HCT116 (cell line): ENCODE data around the gene LIPK. TPM values are rescaled to one million over a fixed set of nuclear protein-coding genes. Genes with fewer than 3 reads are reported as not detected.
A peak's percentile ranks its signal among the peaks of the same experiment; 100 is the strongest.

ENCODE experiments used
- ATAC-seq: fragments of 200-7000 bp; cut with Tn5 transposase; 2 replicates; pipeline ENCODE4 v1.9.1; 2020; ENCODE audit warnings: mild to moderate bottlenecking, moderate library complexity
- BruUV-seq: library from RNA; stranded (reverse); fragments of 400-500 nt; replicated peaks from 2 replicates; lab custom pipeline; 2021; lab: Mats Ljungman, UMichigan
- CTCF ChIA-PET: fragments of 300-600 bp; sonication (Branson Sonifier 250); formaldehyde crosslinking; loops from one replicate; lab custom pipeline; 2021; ENCODE audit warnings: antibody characterized with exemption; lab: Charles Lee
- POLR2A ChIA-PET: fragments of 300-600, 350-600 bp; sonication (Branson Sonifier 250); formaldehyde crosslinking; loops from one replicate; lab custom pipeline; 2021; ENCODE audit warnings: antibody characterized with exemption; lab: Charles Lee
- RAD21 ChIA-PET, 2 experiments: fragments of 300-600 bp; sonication (Branson Sonifier 250); formaldehyde crosslinking; loops; one replicate each; lab custom pipeline; 2023; ENCODE audit warnings: low total read pairs in 2 of 2; ENCODE audit not compliant: uncharacterized antibody in 2 of 2, unreplicated experiment in 2 of 2, low non-redundant PET in 1 of 2; lab: Charles Lee
- DNase-seq: peaks from one replicate; pipeline ENCODE4 v3.0.0-alpha.2; 2010; ENCODE audit warnings: low read depth, low spot score
- H2AFZ ChIP-seq: fragments of 200-600 bp; shearing (Covaris generic), sonication (generic); 2 replicates; pipeline ENCODE4 v1.6.1; 2017; ENCODE audit warnings: low read depth, mixed run types, mixed read lengths, antibody characterized with exemption, low read length; ENCODE audit not compliant: poor library complexity, severe bottlenecking
- H3K27ac ChIP-seq: 2 replicates; pipeline ENCODE4 v1.5.1; 2012; ENCODE audit warnings: low read depth, low read length
- H3K27me3 ChIP-seq: fragments of 200-600 bp; sonication (generic); 2 replicates; pipeline ENCODE4 v1.6.1; 2016; ENCODE audit warnings: mixed run types, low read length, mixed read lengths; ENCODE audit not compliant: insufficient read depth
- H3K36me3 ChIP-seq, 2 experiments: fragments of 200-500 bp in 1 of 2; fragments of 200-600 bp in 1 of 2; sonication (Bioruptor generic) in 1 of 2; sonication (generic) in 1 of 2; 2 replicates each; pipeline versions ENCODE4 v1.5.1 to v1.6.1; 2014 to 2016; ENCODE audit warnings: low read length in 2 of 2, inconsistent platforms in 1 of 2, mixed read lengths in 1 of 2, mixed run types in 1 of 2; ENCODE audit not compliant: insufficient read depth in 2 of 2, control insufficient read depth in 1 of 2
- H3K4me1 ChIP-seq, 2 experiments: fragments of 200-600 bp in 1 of 2; sonication (generic) in 1 of 2; 2 replicates each; pipeline versions ENCODE4 v1.5.1 to v1.6.1; 2012 to 2017; ENCODE audit warnings: low read length in 2 of 2, inconsistent platforms in 1 of 2, mild to moderate bottlenecking in 1 of 2, mixed read lengths in 1 of 2, mixed run types in 1 of 2, moderate library complexity in 1 of 2; ENCODE audit not compliant: insufficient read depth in 2 of 2, control insufficient read depth in 1 of 2
- H3K4me2 ChIP-seq: fragments of 200-600 bp; sonication (generic); 2 replicates; pipeline ENCODE4 v1.6.1; 2017; ENCODE audit warnings: mixed run types, low read length, mixed read lengths
- H3K4me3 ChIP-seq, 2 experiments: fragments of 200-600 bp in 1 of 2; sonication (generic) in 1 of 2; replicated peaks in 1 of 2; 2 replicates each; pipeline ENCODE4 v1.5.1; 2011 to 2016; ENCODE audit warnings: low read length in 2 of 2, control low read depth in 1 of 2, low read depth in 1 of 2, mild to moderate bottlenecking in 1 of 2, mixed read lengths in 1 of 2, mixed run types in 1 of 2
- H3K79me2 ChIP-seq: fragments of 200-600 bp; sonication (generic); 2 replicates; pipeline ENCODE4 v1.6.1; 2017; ENCODE audit warnings: mild to moderate bottlenecking, mixed run types, low read length, moderate library complexity, mixed read lengths; ENCODE audit not compliant: insufficient read depth
- H3K9ac ChIP-seq: fragments of 200-600 bp; sonication (generic); 2 replicates; pipeline ENCODE4 v1.6.1; 2016; ENCODE audit warnings: low read length, mixed read lengths
- H3K9me2 ChIP-seq: fragments of 200-600 bp; sonication (generic), shearing (Covaris generic); 2 replicates; pipeline ENCODE4 v1.6.1; 2017; ENCODE audit warnings: mixed run types, mild to moderate bottlenecking, moderate library complexity; ENCODE audit not compliant: insufficient read depth
- H3K9me3 ChIP-seq, 2 experiments: fragments of 200-500 bp in 1 of 2; fragments of 200-600 bp in 1 of 2; sonication (Bioruptor generic) in 1 of 2; sonication (generic) in 1 of 2; 2 replicates each; pipeline ENCODE4 v1.6.1; 2014 to 2017; ENCODE audit warnings: low read length in 2 of 2, mixed read lengths in 2 of 2, inconsistent platforms in 1 of 2, low read depth in 1 of 2, mild to moderate bottlenecking in 1 of 2, mixed run types in 1 of 2, moderate library complexity in 1 of 2; ENCODE audit not compliant: control insufficient read depth in 1 of 2, insufficient read depth in 1 of 2
- H4K20me1 ChIP-seq: fragments of 200-600 bp; sonication (generic), shearing (Covaris generic); 2 replicates; pipeline ENCODE4 v1.6.1; 2017; ENCODE audit warnings: mixed run types, mild to moderate bottlenecking, moderate library complexity; ENCODE audit not compliant: insufficient read depth
- CEBPB ChIP-seq: IDR thresholded peaks from 2 replicates; pipeline ENCODE4 v1.6.1; 2012; ENCODE audit warnings: low read depth
- EGR1 ChIP-seq: IDR thresholded peaks from 2 replicates; pipeline ENCODE4 v1.6.1; 2012; ENCODE audit warnings: low read depth
- EZH2 ChIP-seq: fragments of 200-600 bp; sonication (generic); IDR thresholded peaks from 2 replicates; pipeline ENCODE4 v1.6.1; 2017; ENCODE audit warnings: antibody characterized with exemption, mixed run types
- FOSL1 ChIP-seq: IDR thresholded peaks from 2 replicates; pipeline ENCODE4 v1.6.1; 2012; ENCODE audit warnings: low read depth
- JUND ChIP-seq: IDR thresholded peaks from 2 replicates; pipeline ENCODE4 v1.6.1; 2012
- MAX ChIP-seq: IDR thresholded peaks from 2 replicates; pipeline ENCODE4 v1.6.1; 2012
- POLR2A ChIP-seq: IDR thresholded peaks from 2 replicates; pipeline ENCODE4 v1.7.0; 2011; ENCODE audit warnings: borderline replicate concordance; ENCODE audit not compliant: insufficient read depth, insufficient read length; ENCODE audit errors: extremely low read depth
- REST ChIP-seq: IDR thresholded peaks from 2 replicates; pipeline ENCODE4 v1.6.1; 2012; ENCODE audit warnings: low read depth
- SIN3A ChIP-seq: IDR thresholded peaks from 2 replicates; pipeline ENCODE4 v1.6.1; 2012; ENCODE audit warnings: low read depth
- SP1 ChIP-seq: IDR thresholded peaks from 2 replicates; pipeline ENCODE4 v1.6.1; 2012; ENCODE audit warnings: low read depth
- ZBTB33 ChIP-seq: IDR thresholded peaks from 2 replicates; pipeline ENCODE4 v1.6.1; 2011; ENCODE audit warnings: mild to moderate bottlenecking, low read length, moderate library complexity; ENCODE audit not compliant: insufficient replicate concordance; ENCODE audit errors: extremely low read depth
- intact Hi-C: fragments of 100-400 bp; cut with micrococcal nuclease; formaldehyde crosslinking; loops from 2 replicates; pipeline ENCODE4 v1.10.0; 2022
- total RNA-seq: library from RNA; stranded (reverse); gene quantifications from one replicate; pipeline ENCODE4 v1.2.1, GENCODE V29; 2021; ENCODE audit not compliant: unreplicated experiment

The LIPK gene
- total RNA-seq, 1 experiment from 2014 or later, result not detected

GRCh38 chr10:88660598-88660884 lies 45.5 kb upstream of the LIPK start:
- no peaks in the 10 kb centered on the region for H3K9me2 ChIP-seq
- peak overlapping the region; percentile 79 for H2AFZ ChIP-seq
- BruUV-seq, result no TSS peak
- no peak for ATAC-seq
- H3K4me1 ChIP-seq, result peaks cover 0 to 3% of the 10 kb centered on the region in 2 experiments; a peak in 1 of 4 replicates
- TF ChIP-seq EGR1 (no peak), REST (no peak), SP1 (no peak)
- no peaks in the 10 kb centered on the region for H4K20me1 ChIP-seq
- intact Hi-C loops, result no loop called here
- no peaks in the 10 kb centered on the region for H3K27me3 ChIP-seq
- H3K4me2 ChIP-seq, result no peak overlapping the region
- CTCF ChIA-PET, result no interaction called here
- H3K9ac ChIP-seq, result no peak overlapping the region
- no peaks in the 10 kb centered on the region for H3K9me3 ChIP-seq
- H3K4me3 ChIP-seq, result no peak overlapping the region
- DNase-seq, result no peak
- POLR2A ChIA-PET, result no interaction called here
- RAD21 ChIA-PET, result no interaction called here
- no peaks in the 10 kb centered on the region for H3K36me3 ChIP-seq
- H3K79me2 ChIP-seq, result no peaks in the 10 kb centered on the region
- H3K27ac ChIP-seq, result no peak overlapping the region

GRCh38 chr10:88661018-88661417 lies 45.0 kb upstream of the LIPK start:
- Histone ChIP-seq H3K9ac (no peak overlapping the region), H3K4me3 (no peak overlapping the region), H3K27me3 (no peaks in the 10 kb centered on the region), H3K79me2 (no peaks in the 10 kb centered on the region), H2AFZ (peak overlapping the region; percentile 79), H3K9me3 (no peaks in the 10 kb centered on the region), H3K4me1 (peaks cover 0 to 3% of the 10 kb centered on the region in 2 experiments; a peak in 1 of 4 replicates), H3K4me2 (no peak overlapping the region), H3K27ac (no peak overlapping the region), H3K36me3 (no peaks in the 10 kb centered on the region), H4K20me1 (no peaks in the 10 kb centered on the region), H3K9me2 (no peaks in the 10 kb centered on the region)
- POLR2A ChIA-PET, result no interaction called here
- BruUV-seq, result no TSS peak
- no peak for ATAC-seq
- no peak for DNase-seq
- RAD21 ChIA-PET, result no interaction called here
- TF ChIP-seq MAX (no peak), POLR2A (no peak), EGR1 (no peak), EZH2 (no peak), FOSL1 (no peak), CEBPB (no peak), REST (no peak), SIN3A (no peak), JUND (no peak), ZBTB33 (no peak)
- intact Hi-C loops, result no loop called here
- CTCF ChIA-PET, result interaction anchor here (1.4 kb wide), 1 partner anchor 96 kb away, joined by 3 read pairs; no protein-coding TSS in a partner anchor
